HG03469 (cell line): ENCODE data around the gene MYBL2.
A peak's percentile ranks its signal among the peaks of the same experiment; 100 is the strongest.
"Not testable (repeated sequence)": the region's sequence is repeated elsewhere in the genome, so short reads cannot be mapped to it uniquely, and the experiment has no call there.

Source experiments
- ATAC-seq: cut with Tn5 transposase; IDR thresholded peaks from one replicate; pipeline ENCODE4 v1.9.1; 2021; ENCODE audit warnings: mild to moderate bottlenecking, moderate library complexity, moderate number of reproducible peaks; ENCODE audit not compliant: unreplicated experiment

The MYBL2 gene

GRCh38 chr20:43666376-43667328, at the start of gene MYBL2:
MYBL2 (plus strand) TSS chr20:43667114; CDS start chr20:43667284, 170 bp downstream.
- peak; percentile 49 for ATAC-seq

DNA sequence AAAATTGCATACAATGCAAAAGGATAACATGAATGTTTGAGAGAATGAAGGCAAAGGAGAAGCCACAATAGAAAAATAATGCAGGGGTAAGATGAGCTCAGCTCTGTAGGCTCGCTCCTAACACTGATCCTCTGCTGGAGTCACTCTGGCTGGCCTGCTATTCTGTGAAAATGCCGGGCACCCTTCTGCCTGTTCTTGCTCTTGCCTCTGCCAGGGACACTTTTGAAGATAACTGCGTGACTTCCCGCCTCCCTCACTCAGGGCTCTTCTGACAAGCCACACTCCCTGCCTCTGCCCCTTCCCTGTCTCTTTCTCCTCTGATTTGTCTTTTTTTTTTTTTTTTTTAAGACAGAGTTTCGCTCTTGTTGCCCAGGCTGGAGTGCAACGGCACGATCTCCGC, 35.3 kb upstream of the MYBL2 start:
- no peak for ATAC-seq

DNA sequence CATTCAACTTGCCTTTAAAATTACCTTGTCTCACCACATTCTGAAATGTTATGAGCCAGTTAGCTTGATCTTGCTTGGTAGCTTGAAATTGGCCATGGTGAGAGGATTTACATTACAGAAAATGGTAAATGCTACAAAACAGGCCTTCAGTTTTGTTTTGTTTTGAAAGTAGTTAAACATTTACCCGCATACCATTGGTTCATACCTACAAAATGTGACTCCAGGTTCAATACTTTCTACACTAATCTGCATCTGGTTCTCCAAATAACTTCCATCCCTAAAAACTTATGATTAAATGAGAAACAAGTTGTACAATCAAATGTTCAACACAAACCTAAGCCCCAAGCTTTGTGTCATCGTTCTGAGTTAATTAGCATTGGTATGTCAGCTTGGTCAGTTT, 30.5 kb upstream of the MYBL2 start:
- no peak for ATAC-seq

- ATAC-seq, result no peak
Observed at GRCh38 chr20:43642548-43642947, 24.4 kb upstream of the MYBL2 start.

GRCh38 chr20:43650997-43651525, 15.9 kb upstream of the MYBL2 start:
- ATAC-seq, result no peak

DNA sequence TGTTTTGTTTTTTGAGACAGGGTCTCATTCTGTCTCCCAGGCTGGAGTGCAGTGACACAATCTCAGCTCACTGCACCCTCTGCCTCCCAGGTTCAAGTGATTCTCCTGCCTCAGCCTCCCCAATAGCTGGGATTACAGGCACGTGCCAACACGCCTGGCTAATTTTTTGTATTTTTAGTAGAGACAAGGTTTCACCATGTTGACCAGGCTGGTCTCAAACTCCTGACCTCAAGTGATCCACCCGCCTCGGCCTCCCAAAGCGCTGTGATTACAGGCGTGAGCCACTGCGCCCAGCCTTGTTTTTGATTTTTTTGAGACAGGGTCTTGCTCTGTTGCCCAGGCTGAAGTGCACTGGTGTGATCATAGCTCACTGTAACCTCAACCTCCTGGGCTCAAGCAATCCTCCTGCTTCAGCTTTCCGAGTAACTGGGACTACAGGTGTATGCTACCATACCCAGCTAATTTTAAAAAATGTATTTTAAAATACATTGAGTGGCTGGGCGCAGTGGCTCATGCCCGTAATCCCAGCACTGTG, 15.2 kb upstream of the MYBL2 start:
- ATAC-seq, result not testable (repeated sequence)

DNA sequence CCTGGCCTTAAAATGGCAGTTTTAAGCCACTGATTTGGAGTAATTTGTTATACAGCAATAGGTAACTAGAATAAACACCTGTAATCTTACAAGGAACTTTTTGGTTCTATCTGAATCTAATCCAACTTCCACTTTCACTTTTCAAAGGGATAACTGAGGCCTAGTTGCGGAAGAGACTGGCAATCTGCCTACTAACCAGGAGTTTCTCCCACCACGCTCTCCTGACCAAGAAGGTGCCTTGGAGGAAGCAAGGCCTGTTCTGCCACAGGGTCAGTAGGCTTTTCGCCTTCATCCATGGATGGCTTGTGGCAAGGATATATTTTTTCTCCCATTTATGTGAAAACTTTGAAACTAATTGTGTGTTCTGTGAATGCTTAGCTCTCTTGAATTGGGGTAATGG, 12.9 kb upstream of the MYBL2 start:
- ATAC-seq, result no peak

DNA sequence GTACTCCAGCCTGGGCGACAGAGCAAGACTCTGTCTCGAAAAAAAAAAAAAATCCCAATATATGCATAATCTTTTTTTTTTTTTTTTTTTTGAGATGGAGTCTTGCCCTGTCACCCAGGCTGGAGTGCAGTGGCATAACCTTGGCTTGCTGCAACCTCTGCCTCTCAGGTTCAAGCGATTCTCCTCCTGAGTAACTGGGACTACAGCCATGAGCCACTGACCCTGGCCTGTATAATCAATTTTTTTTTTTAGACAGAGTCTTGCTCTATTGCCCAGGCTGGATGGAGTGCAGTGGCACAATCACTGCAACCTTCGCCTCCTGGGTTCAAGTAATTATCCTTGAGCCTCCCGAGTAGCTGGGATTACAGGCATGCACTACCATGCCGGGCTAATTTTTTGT, 11.7 kb upstream of the MYBL2 start:
- not testable (repeated sequence) for ATAC-seq

DNA sequence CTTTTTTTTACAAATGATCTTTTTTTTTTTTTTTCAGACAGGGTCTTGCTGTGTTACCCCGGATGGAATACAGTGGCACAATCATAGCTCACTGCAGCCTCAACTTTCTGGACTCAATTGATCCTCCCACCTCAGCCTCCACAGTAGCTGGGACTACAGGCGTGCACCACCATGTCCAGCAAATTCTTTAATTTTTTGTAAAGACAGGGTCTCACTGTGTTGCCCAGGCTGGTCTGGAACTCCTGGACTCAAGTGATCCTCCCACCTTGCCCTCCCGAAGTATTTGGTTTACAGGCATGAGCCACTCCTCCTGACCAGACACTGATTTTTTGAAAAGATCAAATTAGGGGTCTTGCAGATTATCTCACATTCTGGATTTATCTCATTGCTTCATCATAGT, 11.0 kb upstream of the MYBL2 start:
- no peak for ATAC-seq

DNA sequence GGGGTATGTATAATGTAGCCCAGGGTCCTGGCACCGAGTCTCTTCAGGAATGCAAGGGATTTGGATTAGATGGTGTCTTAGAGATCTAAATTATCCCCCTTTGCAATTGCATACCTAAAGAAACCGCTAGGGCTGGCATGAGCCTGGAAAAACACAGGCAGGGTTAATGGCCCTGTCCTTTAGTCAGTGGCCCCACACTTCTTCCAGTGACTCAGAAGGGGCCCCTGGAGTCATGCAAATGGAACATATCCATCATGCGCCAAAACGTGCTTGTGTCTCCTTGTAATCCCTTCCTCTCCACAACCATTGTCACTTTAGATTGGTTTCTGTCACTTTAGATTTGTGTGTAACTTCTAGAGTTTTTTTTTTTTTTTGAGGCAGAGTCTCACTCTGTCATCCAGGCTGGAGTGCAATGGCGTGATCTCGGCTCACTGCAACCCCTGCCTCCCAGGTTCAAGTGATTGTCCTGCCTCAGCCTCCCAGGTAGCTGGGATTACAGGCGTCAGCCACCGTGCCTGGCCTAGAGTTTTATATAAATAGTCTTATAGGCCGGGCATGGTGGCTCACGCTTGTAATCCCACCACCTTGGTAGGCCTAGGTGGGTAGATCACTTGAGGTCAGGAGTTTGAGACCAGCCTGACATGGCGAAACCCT, 8.7 kb upstream of the MYBL2 start:
- ATAC-seq, result peak; percentile 3

- ATAC-seq, result no peak
Observed at GRCh38 chr20:43658723-43659419, 8.0 kb upstream of the MYBL2 start.

- ATAC-seq, result no peak
Observed at GRCh38 chr20:43662943-43663655, 3.8 kb upstream of the MYBL2 start.

- ATAC-seq, result no peak
Observed at GRCh38 chr20:43665466-43666176, 1.3 kb upstream of the MYBL2 start.

DNA sequence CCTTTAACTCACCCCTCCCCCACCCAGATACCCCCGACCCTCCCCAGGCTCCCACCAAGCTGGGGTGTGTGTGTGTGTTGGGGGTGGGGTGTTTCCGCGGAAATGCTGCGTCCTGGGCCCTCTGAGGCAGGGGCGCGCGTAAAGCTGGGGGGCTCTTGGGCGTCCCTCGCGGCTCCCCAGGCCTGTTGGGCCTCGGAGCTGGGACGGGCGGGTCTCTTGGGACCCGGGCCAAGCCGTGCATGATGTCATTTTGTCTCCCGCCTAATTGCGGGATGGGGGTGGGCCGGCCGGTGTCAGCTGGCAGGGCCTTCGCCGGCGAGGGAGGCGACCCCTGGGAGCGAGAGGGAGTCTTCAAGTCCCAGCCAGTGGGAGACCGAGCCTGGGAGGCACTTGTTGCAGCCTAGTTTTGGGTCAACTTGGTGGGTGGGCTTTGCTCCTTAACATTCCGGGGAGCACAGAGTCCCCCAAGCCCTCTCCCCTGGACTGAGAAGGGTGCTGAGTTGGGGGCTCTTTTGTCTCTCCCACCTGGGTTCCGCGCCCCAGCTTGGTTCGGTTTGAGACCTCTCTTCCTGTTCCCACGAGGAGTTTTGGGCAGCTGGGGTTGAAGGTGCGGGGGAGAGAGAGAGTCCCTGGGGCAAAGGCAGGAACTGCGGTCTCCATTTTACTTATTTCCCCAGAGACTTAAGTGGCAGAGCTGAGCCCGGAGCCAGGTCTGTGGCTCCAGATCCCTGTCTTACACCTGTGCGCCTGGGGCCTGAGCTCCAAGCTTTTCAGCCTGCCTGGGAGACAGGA, 623 bp downstream of the MYBL2 start:
- ATAC-seq, result no peak

- no peak for ATAC-seq
Observed at GRCh38 chr20:43669332-43669731, 2.4 kb downstream of the MYBL2 start.

GRCh38 chr20:43670423-43670822, 3.5 kb downstream of the MYBL2 start:
- ATAC-seq, result no peak

- ATAC-seq, result no peak
Observed at GRCh38 chr20:43676368-43676767, 9.5 kb downstream of the MYBL2 start.

DNA sequence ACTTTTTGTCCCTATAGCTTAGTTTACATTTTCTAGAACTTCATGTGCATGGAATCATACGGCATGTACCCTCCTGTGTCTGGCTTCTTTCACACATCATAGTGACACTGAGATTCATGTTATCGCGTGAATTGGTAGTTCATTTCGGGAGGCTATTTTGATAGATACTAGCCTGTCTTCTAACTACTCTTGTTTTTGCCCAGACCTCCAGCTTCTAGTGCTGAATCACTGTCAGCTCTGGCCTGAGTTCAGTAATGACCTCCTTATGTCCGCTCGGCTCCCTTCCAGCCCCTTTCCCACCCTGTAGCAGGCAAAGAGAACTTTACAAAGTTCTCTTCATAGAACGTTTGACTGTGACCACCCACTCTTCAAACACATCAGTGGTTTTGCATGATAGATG, 14.1 kb downstream of the MYBL2 start:
- no peak for ATAC-seq

DNA sequence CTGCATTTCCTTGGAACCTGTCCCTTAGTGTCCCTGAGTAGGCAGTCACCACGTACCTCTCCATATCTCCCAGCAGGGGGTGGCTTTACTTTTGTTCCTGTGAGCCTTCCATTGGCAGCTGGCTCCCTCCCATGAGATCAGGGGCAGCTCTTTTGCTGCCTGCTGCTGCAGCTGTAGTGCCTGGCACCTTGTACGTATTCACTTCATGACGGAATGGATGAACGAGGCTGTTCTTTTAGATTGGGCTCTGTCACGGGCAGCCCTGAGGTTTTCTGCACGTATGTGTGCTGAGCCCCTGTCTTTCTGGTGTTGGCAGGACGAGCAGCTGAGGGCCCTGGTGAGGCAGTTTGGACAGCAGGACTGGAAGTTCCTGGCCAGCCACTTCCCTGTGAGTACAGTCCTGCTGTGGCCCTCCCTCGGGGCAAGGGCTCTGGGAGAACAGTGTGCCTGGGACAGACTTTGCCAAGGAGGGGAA, 14.6 kb downstream of the MYBL2 start:
- no peak for ATAC-seq
